GM12872 (cell line): ENCODE results near the gene FMN2.

Source experiments
- CTCF ChIP-seq: IDR thresholded peaks from 3 replicates; pipeline ENCODE4 v1.5.1; 2011; ENCODE audit warnings: low read depth, mild to moderate bottlenecking, low read length, moderate library complexity; ENCODE audit not compliant: insufficient read depth

Gene FMN2

GRCh38 chr1:240090014-240090413, 1.7 kb upstream of the FMN2 start:
- TF ChIP-seq CTCF = no peak

- no peak for TF ChIP-seq CTCF
These were observed 604 bp upstream of the FMN2 start for GRCh38 chr1:240090957-240091600.

- TF ChIP-seq CTCF = no peak
These were observed 827 bp downstream of the FMN2 start for GRCh38 chr1:240092301-240093119.

DNA sequence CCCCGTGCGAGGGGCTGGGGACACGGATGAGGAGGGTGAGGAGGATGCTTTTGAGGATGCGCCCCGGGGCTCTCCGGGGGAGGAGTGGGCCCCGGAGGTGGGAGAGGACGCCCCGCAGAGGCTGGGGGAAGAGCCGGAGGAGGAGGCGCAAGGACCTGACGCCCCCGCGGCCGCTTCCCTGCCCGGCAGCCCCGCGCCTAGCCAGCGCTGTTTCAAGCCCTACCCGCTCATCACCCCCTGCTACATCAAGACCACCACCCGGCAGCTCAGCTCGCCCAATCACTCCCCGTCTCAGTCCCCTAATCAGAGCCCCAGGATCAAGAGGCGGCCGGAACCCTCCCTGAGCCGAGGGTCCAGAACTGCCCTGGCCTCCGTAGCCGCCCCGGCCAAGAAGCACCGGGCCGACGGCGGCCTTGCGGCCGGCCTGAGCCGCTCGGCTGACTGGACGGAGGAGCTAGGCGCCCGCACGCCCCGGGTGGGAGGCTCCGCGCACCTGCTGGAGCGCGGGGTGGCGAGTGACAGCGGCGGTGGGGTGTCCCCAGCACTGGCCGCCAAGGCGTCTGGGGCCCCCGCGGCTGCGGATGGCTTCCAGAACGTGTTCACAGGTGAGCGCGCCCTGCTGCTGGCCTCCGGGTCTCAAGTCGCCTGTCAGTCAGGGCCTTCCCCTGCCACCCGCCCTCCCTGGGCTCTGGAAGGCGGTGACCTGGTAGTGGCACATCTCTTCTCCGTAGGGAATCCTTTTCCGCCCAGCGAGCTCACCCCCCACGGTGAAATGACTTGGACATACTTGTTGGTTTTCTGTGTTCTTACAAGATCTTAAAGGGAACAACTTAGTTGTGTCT, 1.7 kb downstream of the FMN2 start:
- TF ChIP-seq CTCF = no peak

DNA sequence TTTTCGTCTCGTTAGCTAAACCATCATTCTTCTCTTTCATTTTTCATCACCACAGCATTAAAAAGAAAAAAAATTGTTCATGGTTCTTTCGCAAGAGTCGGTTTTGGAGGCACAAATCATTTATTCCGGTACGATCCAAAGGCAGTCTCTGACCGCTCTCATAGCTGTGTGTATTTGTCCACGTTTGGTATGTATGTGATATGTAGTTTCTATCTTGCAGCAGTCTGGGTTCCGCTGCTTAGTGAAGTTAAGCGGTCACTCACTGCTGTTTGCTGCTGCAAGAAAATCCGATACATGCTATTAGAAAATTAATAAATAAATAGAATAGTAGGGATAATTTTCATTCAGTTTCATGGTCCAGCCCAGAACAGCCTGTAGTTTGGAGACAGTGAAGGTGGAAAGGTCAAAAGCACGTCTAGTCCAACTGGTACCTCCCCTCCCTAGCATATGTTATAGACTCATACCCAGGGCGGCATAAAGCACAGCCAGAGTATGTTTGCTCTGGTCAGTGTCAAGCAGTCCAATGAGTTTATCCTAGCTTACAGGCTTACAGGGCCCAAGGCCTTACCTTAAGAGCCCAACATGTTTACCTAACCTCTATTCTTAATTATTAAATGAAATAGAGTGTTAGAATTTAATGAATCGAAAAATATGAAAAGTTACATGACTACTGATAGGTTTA, 2.5 kb downstream of the FMN2 start:
- TF ChIP-seq CTCF = no peak

- no peak for TF ChIP-seq CTCF
These were observed 5.3 kb downstream of the FMN2 start for GRCh38 chr1:240096974-240097373.
